ENCODE results near the gene NMBR. TPM values are rescaled to one million over a fixed set of nuclear protein-coding genes. Genes with fewer than 3 reads are reported as not detected.

Gene NMBR
- total and polyA plus RNA-seq, 4 experiments from 2014 or later, result not detected

DNA sequence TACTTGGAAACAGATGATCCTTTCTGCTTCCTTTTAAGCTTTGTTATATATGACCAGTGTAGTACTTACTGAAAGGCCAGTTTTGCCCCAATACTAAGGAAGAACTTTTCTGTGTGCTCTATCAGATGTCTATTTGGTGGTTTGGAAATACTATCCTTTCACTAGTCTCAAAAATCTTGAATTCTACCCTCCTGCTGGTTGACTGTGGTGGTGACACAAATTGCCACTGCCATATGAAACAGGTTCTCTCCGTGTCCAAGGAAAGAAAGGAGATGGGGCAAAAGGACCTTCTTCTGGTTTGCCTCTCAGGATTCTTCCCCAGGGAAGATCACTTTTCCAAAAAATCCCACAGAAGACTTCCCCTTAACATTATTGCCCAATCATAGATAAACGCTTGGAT is 8.0 kb downstream of the NMBR start:
- Mint-ChIP-seq H3K4me1 (no peaks in the 10 kb centered on the region), H3K36me3 (no peaks in the 10 kb centered on the region), H3K27me3 (peaks cover 14 to 15% of the 10 kb centered on the region in 2 donors), H3K27ac (no peak overlapping the region), H3K4me3 (no peak overlapping the region), H3K9me3 (peaks cover 0 to 4% (median 0%) of the 10 kb centered on the region in 8 donors)
- Histone ChIP-seq H3K27me3 (ENCODE audit: insufficient read depth, low read length) (peaks cover 10% of the 10 kb centered on the region), H3K4me3 (ENCODE audit: low read length in 2 of 2) (no peak overlapping the region), H3K27ac (ENCODE audit: low read depth, low read length) (no peak overlapping the region), H3K4me1 (ENCODE audit: insufficient read depth, low read length) (no peaks in the 10 kb centered on the region), H3K9me3 (ENCODE audit: control insufficient read depth in 1 of 2, low read length in 2 of 2) (no peaks in the 10 kb centered on the region), H3K36me3 (ENCODE audit: insufficient read depth, low read length) (no peaks in the 10 kb centered on the region)
- ChIA-PET CTCF (ENCODE audit: partially characterized antibody) (interaction anchor here (1.2 kb wide), 1 partner anchor 7 kb away, joined by 4 read pairs; no protein-coding TSS in a partner anchor), POLR2A (ENCODE audit: partially characterized antibody) (no interaction called here)
- intact Hi-C loops (cut with micrococcal nuclease), result no loop called here
- no peak for DNase-seq

DNA sequence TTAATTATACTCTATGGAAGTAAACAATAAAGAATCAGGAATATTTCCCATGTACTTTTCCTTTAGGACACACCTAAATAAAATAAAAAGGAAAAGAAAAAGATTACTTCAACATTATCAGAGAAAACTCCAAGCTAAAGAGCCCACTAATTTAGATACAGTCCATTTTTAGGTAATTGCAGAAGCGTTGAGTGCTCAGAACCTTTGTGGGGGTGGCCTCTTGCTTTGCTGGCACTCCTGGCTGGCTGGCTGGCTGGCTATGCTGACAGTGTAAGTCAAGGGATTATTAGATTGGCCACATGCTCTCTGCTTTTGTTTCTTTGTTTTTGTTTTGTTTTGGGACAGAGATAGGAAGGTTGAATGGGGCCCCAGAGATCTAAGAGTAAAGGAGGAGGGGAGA is 14.3 kb downstream of the NMBR start, which contains the start of gene GJE1:
Gene GJE1, plus strand, starts transcription at position 301 of the 400 bp plus-strand sequence. CDS start 234 bp downstream, outside the sequence.
- Histone ChIP-seq H3K27me3 (ENCODE audit: insufficient read depth, low read length) (no peaks in the 10 kb centered on the region), H3K27ac (ENCODE audit: low read depth, low read length) (no peak within 1 kb of the TSS), H3K4me1 (ENCODE audit: insufficient read depth, low read length) (no peaks in the 10 kb centered on the region), H3K4me3 (ENCODE audit: low read length in 2 of 2) (no peak within 1 kb of the TSS), H3K36me3 (ENCODE audit: insufficient read depth, low read length) (no peaks in the 10 kb centered on the region), H3K9me3 (ENCODE audit: control insufficient read depth in 1 of 2, low read length in 2 of 2) (no peaks in the 10 kb centered on the region)
- CTCF ChIA-PET (ENCODE audit: partially characterized antibody), result interaction anchor here (1.0 kb wide), 1 partner anchor 14 kb away, joined by 3 read pairs; no protein-coding TSS in a partner anchor
- no peak for DNase-seq
- H3K9me3 Mint-ChIP-seq, result peaks cover 0 to 4% (median 0%) of the 10 kb centered on the region in 8 donors
- no peaks in the 10 kb centered on the region for H3K4me1 Mint-ChIP-seq
- H3K4me3 Mint-ChIP-seq, result no peak within 1 kb of the TSS
- POLR2A ChIA-PET (ENCODE audit: partially characterized antibody), result no interaction called here
- H3K27ac Mint-ChIP-seq, result peak within 1 kb of the TSS in 2 of 7 donors; percentile 5 to 7
- H3K36me3 Mint-ChIP-seq, result no peaks in the 10 kb centered on the region
- intact Hi-C loops (cut with micrococcal nuclease), result no loop called here
- peaks cover 21 to 23% of the 10 kb centered on the region in 2 donors for H3K27me3 Mint-ChIP-seq

- H3K27me3 Mint-ChIP-seq, result peaks cover 18 to 21% of the 10 kb centered on the region in 2 donors
- CTCF ChIA-PET (ENCODE audit: partially characterized antibody), result interaction anchor here (0.9 kb wide), 1 partner anchor 77 kb away, joined by 3 read pairs; no protein-coding TSS in a partner anchor
- Histone ChIP-seq H3K4me1 (ENCODE audit: insufficient read depth, low read length) (no peaks in the 10 kb centered on the region), H3K9me3 (ENCODE audit: control insufficient read depth in 1 of 2, low read length in 2 of 2) (no peaks in the 10 kb centered on the region), H3K27ac (ENCODE audit: low read depth, low read length) (no peak overlapping the region), H3K36me3 (ENCODE audit: insufficient read depth, low read length) (no peaks in the 10 kb centered on the region), H3K27me3 (ENCODE audit: insufficient read depth, low read length) (no peaks in the 10 kb centered on the region), H3K4me3 (ENCODE audit: low read length in 2 of 2) (no peak overlapping the region)
- intact Hi-C loops (cut with micrococcal nuclease), result no loop called here
- H3K27ac Mint-ChIP-seq, result no peak overlapping the region
- no peak overlapping the region for H3K4me3 Mint-ChIP-seq
- DNase-seq, result no peak
- no peaks in the 10 kb centered on the region for H3K36me3 Mint-ChIP-seq
- no peaks in the 10 kb centered on the region for H3K4me1 Mint-ChIP-seq
- H3K9me3 Mint-ChIP-seq, result no peaks in the 10 kb centered on the region
- POLR2A ChIA-PET (ENCODE audit: partially characterized antibody), result no interaction called here
These were observed 16.1 kb downstream of the NMBR start for GRCh38 chr6:142130814-142131213.

DNA sequence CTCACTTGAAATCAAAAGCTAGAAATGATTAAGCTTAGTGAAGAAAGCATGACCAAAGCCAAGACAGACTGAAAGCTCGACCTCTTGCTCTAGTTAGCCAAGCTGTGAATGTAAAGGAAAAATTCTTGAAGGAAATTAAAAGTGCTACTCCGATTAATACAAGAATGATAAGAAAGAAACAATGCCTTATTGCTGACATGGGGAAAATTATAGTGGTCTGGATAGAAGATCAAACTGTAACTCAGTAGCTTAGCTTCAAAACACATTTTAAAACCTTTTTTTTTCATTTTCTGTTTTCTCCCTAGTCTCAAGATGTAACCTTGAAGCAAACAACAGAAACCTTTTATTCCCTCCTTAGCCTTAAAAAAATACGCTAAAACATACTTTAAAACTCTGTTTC is 25.6 kb downstream of the NMBR start:
- H3K4me1 Mint-ChIP-seq, result no peaks in the 10 kb centered on the region
- Histone ChIP-seq H3K4me3 (ENCODE audit: low read length in 2 of 2) (no peak overlapping the region), H3K36me3 (ENCODE audit: insufficient read depth, low read length) (no peaks in the 10 kb centered on the region), H3K4me1 (ENCODE audit: insufficient read depth, low read length) (no peaks in the 10 kb centered on the region), H3K27me3 (ENCODE audit: insufficient read depth, low read length) (no peaks in the 10 kb centered on the region), H3K9me3 (ENCODE audit: control insufficient read depth in 1 of 2, low read length in 2 of 2) (no peaks in the 10 kb centered on the region), H3K27ac (ENCODE audit: low read depth, low read length) (no peak overlapping the region)
- no peak overlapping the region for H3K27ac Mint-ChIP-seq
- intact Hi-C loops (cut with micrococcal nuclease), result no loop called here
- CTCF ChIA-PET (ENCODE audit: partially characterized antibody), result interaction anchor here (0.6 to 2.4 kb wide), 2 partner anchors 9 to 242 kb away, joined by 5 to 10 read pairs; no protein-coding TSS in a partner anchor
- no peaks in the 10 kb centered on the region for H3K9me3 Mint-ChIP-seq
- no peak for DNase-seq
- H3K27me3 Mint-ChIP-seq, result peaks cover 2 to 8% of the 10 kb centered on the region in 2 donors
- no peak overlapping the region for H3K4me3 Mint-ChIP-seq
- POLR2A ChIA-PET (ENCODE audit: partially characterized antibody), result no interaction called here
- H3K36me3 Mint-ChIP-seq, result no peaks in the 10 kb centered on the region

GRCh38 chr6:142118925-142119324 is 28.0 kb downstream of the NMBR start:
- H3K36me3 Mint-ChIP-seq, result no peaks in the 10 kb centered on the region
- no peak overlapping the region for H3K27ac Mint-ChIP-seq
- no peak for DNase-seq
- no peak overlapping the region for H3K4me3 Mint-ChIP-seq
- CTCF ChIA-PET (ENCODE audit: partially characterized antibody), result no interaction called here
- Histone ChIP-seq H3K36me3 (ENCODE audit: insufficient read depth, low read length) (no peaks in the 10 kb centered on the region), H3K9me3 (ENCODE audit: control insufficient read depth in 1 of 2, low read length in 2 of 2) (no peaks in the 10 kb centered on the region), H3K27ac (ENCODE audit: low read depth, low read length) (no peak overlapping the region), H3K4me1 (ENCODE audit: insufficient read depth, low read length) (no peaks in the 10 kb centered on the region), H3K4me3 (ENCODE audit: low read length in 2 of 2) (no peak overlapping the region), H3K27me3 (ENCODE audit: insufficient read depth, low read length) (no peaks in the 10 kb centered on the region)
- H3K27me3 Mint-ChIP-seq, result peaks cover 4 to 5% of the 10 kb centered on the region in 2 donors
- no peaks in the 10 kb centered on the region for H3K9me3 Mint-ChIP-seq
- intact Hi-C loops (cut with micrococcal nuclease), result no loop called here
- no peaks in the 10 kb centered on the region for H3K4me1 Mint-ChIP-seq
- POLR2A ChIA-PET (ENCODE audit: partially characterized antibody), result no interaction called here

GRCh38 chr6:142118328-142118727 is 28.6 kb downstream of the NMBR start:
- intact Hi-C loops (cut with micrococcal nuclease), result no loop called here
- Mint-ChIP-seq H3K9me3 (no peaks in the 10 kb centered on the region), H3K36me3 (no peaks in the 10 kb centered on the region), H3K4me1 (no peaks in the 10 kb centered on the region), H3K27me3 (peaks cover 4 to 5% of the 10 kb centered on the region in 2 donors), H3K4me3 (no peak overlapping the region), H3K27ac (no peak overlapping the region)
- H3K27me3 ChIP-seq (ENCODE audit: insufficient read depth, low read length), result no peaks in the 10 kb centered on the region
- H3K36me3 ChIP-seq (ENCODE audit: insufficient read depth, low read length), result no peaks in the 10 kb centered on the region
- CTCF ChIA-PET (ENCODE audit: partially characterized antibody), result no interaction called here
- no peaks in the 10 kb centered on the region for H3K9me3 ChIP-seq (ENCODE audit: control insufficient read depth in 1 of 2, low read length in 2 of 2)
- no peaks in the 10 kb centered on the region for H3K4me1 ChIP-seq (ENCODE audit: insufficient read depth, low read length)
- POLR2A ChIA-PET (ENCODE audit: partially characterized antibody), result no interaction called here
- no peak overlapping the region for H3K4me3 ChIP-seq (ENCODE audit: low read length in 2 of 2)
- DNase-seq, result no peak
- H3K27ac ChIP-seq (ENCODE audit: low read depth, low read length), result no peak overlapping the region

DNA sequence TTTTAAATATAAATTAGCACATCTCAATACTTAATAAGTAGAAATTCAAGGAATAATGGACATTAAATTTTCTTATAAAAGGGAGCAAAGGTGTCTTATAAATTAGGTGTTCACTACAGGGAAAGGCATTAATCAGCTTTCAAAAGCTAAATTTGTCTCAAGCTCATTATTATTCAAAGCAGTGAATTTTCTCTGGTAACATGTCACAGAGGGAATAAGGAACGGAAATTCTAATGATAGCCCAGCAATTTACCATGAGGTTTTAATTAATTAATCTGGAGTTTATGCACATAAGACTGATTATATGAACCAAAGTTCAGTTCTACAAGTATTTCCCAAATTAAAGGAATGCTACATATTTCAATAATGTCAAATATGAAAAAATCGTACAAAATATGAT is 29.6 kb downstream of the NMBR start:
- no peaks in the 10 kb centered on the region for H3K27me3 ChIP-seq (ENCODE audit: insufficient read depth, low read length)

More for the DNA sequence above, 29.6 kb downstream of the NMBR start:
- Mint-ChIP-seq H3K36me3 (no peaks in the 10 kb centered on the region), H3K9me3 (no peaks in the 10 kb centered on the region), H3K27ac (no peak overlapping the region), H3K27me3 (peaks cover 4 to 7% of the 10 kb centered on the region in 2 donors), H3K4me1 (no peaks in the 10 kb centered on the region), H3K4me3 (no peak overlapping the region)
- no peak overlapping the region for H3K4me3 ChIP-seq (ENCODE audit: low read length in 2 of 2)
- no peak overlapping the region for H3K27ac ChIP-seq (ENCODE audit: low read depth, low read length)
- ChIA-PET POLR2A (ENCODE audit: partially characterized antibody) (no interaction called here), CTCF (ENCODE audit: partially characterized antibody) (no interaction called here)
- no peaks in the 10 kb centered on the region for H3K4me1 ChIP-seq (ENCODE audit: insufficient read depth, low read length)
- H3K9me3 ChIP-seq (ENCODE audit: control insufficient read depth in 1 of 2, low read length in 2 of 2), result no peaks in the 10 kb centered on the region
- no peak for DNase-seq
- intact Hi-C loops (cut with micrococcal nuclease), result no loop called here
- H3K36me3 ChIP-seq (ENCODE audit: insufficient read depth, low read length), result no peaks in the 10 kb centered on the region
